Ammon's horn (tissue), 1 donor: ENCODE data around the gene PLXNA2.

Source experiments
- DNase-seq: peaks from one replicate; pipeline ENCODE4 v3.0.0-alpha.2; 2016; ENCODE audit warnings: low spot score

PLXNA2 gene

GRCh38 chr1:208160259-208160819 lies 83.8 kb downstream of the PLXNA2 start:
- DNase-seq: no peak

- peak; percentile 49 for DNase-seq
Observed at GRCh38 chr1:208159555-208160258, 84.5 kb downstream of the PLXNA2 start.

GRCh38 chr1:208158640-208159554 lies 85.3 kb downstream of the PLXNA2 start:
- DNase-seq: no peak

GRCh38 chr1:208157769-208158168 lies 86.4 kb downstream of the PLXNA2 start:
- no peak for DNase-seq

- no peak for DNase-seq
Observed at GRCh38 chr1:208156741-208157140, 87.4 kb downstream of the PLXNA2 start.

GRCh38 chr1:208156310-208156709 lies 87.9 kb downstream of the PLXNA2 start:
- no peak for DNase-seq

GRCh38 chr1:208154679-208155642 lies 89.2 kb downstream of the PLXNA2 start:
- DNase-seq: no peak

- DNase-seq: no peak
Observed at GRCh38 chr1:208154040-208154439, 90.1 kb downstream of the PLXNA2 start.

GRCh38 chr1:208153386-208153785 lies 90.8 kb downstream of the PLXNA2 start:
- DNase-seq: no peak

GRCh38 chr1:208151728-208152598 lies 92.2 kb downstream of the PLXNA2 start:
- no peak for DNase-seq

- DNase-seq: no peak
Observed at GRCh38 chr1:208150833-208151458, 93.2 kb downstream of the PLXNA2 start.

GRCh38 chr1:208149776-208150514 lies 94.2 kb downstream of the PLXNA2 start:
- DNase-seq: no peak

- DNase-seq: no peak
Observed at GRCh38 chr1:208149213-208149612, 95.0 kb downstream of the PLXNA2 start.

- no peak for DNase-seq
Observed at GRCh38 chr1:208148380-208148779, 95.8 kb downstream of the PLXNA2 start.

- DNase-seq: no peak
Observed at GRCh38 chr1:208146650-208147049, 97.5 kb downstream of the PLXNA2 start.

- no peak for DNase-seq
Observed at GRCh38 chr1:208145167-208145566, 99.0 kb downstream of the PLXNA2 start.

- no peak for DNase-seq
Observed at GRCh38 chr1:208142590-208143382, 101.4 kb downstream of the PLXNA2 start.

- DNase-seq: no peak
Observed at GRCh38 chr1:208141610-208142192, 102.5 kb downstream of the PLXNA2 start.
